Breast epithelium (tissue), 4 donors: ENCODE results near the gene APOL1. TPM values are rescaled to one million over a fixed set of nuclear protein-coding genes. Genes with fewer than 3 reads are reported as not detected.
"Not testable (repeated sequence)": the region's sequence is repeated elsewhere in the genome, so short reads cannot be mapped to it uniquely, and the experiment has no call there.

Experiments
- DNase-seq, 2 donors: peaks; one replicate each; pipeline ENCODE4 v3.0.0-alpha.2; 2019; ENCODE audit warnings: low spot score in 2 of 2
- H3K27ac ChIP-seq, 2 donors: fragments of 200-600 bp; sonication (generic) in 1 of 2; one replicate each; pipeline ENCODE4 v1.5.1; 2016 to 2019; ENCODE audit warnings: mild to moderate bottlenecking in 1 of 2
- H3K27me3 ChIP-seq, 2 donors: fragments of 200-600 bp; sonication (generic) in 1 of 2; one replicate each; pipeline versions ENCODE4 v1.5.1 to v1.6.0; 2017 to 2019; ENCODE audit warnings: control low read depth in 1 of 2, mild to moderate bottlenecking in 1 of 2
- H3K36me3 ChIP-seq: fragments of 200-600 bp; one replicate; pipeline ENCODE4 v1.5.1; 2019
- H3K4me1 ChIP-seq, 2 donors: fragments of 200-600 bp; sonication (generic); one replicate each; pipeline ENCODE4 v1.5.1; 2016 to 2019; ENCODE audit warnings: control low read depth in 1 of 2
- H3K4me3 ChIP-seq, 3 donors: fragments of 200-600 bp; sonication (generic); 1 replicate in 2 of 3; 2 replicates in 1 of 3; pipeline ENCODE4 v1.5.1; 2016 to 2019; ENCODE audit warnings: mild to moderate bottlenecking in 3 of 3, moderate library complexity in 2 of 3
- H3K9me3 ChIP-seq, 2 donors: fragments of 200-600 bp; sonication (generic) in 1 of 2; one replicate each; pipeline ENCODE4 v1.5.1; 2016 to 2019; ENCODE audit warnings: control low read depth in 1 of 2
- POLR2A ChIP-seq: fragments of 450-650 bp; IDR thresholded peaks from one replicate; pipeline ENCODE4 v1.6.1; 2016; ENCODE audit warnings: antibody characterized with exemption, mild to moderate bottlenecking, moderate library complexity
- POLR2AphosphoS5 ChIP-seq, 3 donors: sonication (generic); formaldehyde crosslinking; IDR thresholded peaks; one replicate each; pipeline ENCODE4 v1.6.1; 2017; ENCODE audit warnings: antibody characterized with exemption in 3 of 3
- intact Hi-C: fragments of 100-400 bp; cut with DNase I; formaldehyde crosslinking; loops from one replicate; pipeline ENCODE4 v1.15.1; 2023; ENCODE audit warnings: low total_unique reads
- total RNA-seq, 3 donors: library from RNA; depleted of rRNA; stranded (reverse); fragments of >200 nt; gene quantifications; one replicate each; pipeline ENCODE4 v1.1.0, GENCODE V29; 2016
- TF ChIP-seq, protein P1 (sequence below), 3 donors: fragments of 450-650 bp; IDR thresholded peaks; one replicate each; pipeline ENCODE4 v1.5.1; 2016 to 2017; ENCODE audit warnings: antibody characterized with exemption in 3 of 3, mild to moderate bottlenecking in 3 of 3, moderate library complexity in 3 of 3

APOL1 gene
- total RNA-seq, 3 donors from 2014 or later, result 5.9 to 38.3 (median 22.2) TPM

DNA sequence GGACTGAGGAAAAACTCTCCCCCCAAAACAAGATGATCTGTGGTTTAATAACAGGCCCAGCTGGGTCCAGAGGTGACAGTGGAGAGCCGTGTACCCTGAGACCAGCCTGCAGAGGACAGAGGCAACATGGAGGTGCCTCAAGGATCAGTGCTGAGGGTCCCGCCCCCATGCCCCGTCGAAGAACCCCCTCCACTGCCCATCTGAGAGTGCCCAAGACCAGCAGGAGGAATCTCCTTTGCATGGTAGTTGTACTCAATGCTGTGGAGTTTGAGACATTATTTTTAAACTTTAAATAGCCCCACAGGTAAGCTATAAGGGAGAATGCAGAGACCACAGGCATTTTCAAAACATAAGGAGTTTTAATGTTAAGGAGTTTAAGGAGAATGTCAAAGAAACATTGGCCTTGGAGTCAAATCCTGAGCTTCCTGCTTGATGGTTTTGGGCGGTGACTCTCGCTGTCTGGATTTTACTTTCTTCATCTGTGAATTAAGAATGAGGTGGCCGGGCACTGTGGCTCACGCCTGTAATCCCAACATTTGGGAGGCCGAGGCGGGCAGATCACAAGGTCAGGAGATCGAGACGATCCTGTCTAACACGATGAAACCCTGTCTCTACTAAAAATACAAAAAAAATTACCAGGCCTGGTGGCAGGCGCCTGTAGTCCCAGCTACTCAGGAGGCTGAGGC lies 6.8 kb downstream of the APOL1 start:
- DNase-seq, result no peak
- intact Hi-C loops, result no loop called here
- H3K36me3 ChIP-seq, result no peaks in the 10 kb centered on the region
- no peaks in the 10 kb centered on the region for H3K9me3 ChIP-seq
- TF ChIP-seq, protein P1, sequence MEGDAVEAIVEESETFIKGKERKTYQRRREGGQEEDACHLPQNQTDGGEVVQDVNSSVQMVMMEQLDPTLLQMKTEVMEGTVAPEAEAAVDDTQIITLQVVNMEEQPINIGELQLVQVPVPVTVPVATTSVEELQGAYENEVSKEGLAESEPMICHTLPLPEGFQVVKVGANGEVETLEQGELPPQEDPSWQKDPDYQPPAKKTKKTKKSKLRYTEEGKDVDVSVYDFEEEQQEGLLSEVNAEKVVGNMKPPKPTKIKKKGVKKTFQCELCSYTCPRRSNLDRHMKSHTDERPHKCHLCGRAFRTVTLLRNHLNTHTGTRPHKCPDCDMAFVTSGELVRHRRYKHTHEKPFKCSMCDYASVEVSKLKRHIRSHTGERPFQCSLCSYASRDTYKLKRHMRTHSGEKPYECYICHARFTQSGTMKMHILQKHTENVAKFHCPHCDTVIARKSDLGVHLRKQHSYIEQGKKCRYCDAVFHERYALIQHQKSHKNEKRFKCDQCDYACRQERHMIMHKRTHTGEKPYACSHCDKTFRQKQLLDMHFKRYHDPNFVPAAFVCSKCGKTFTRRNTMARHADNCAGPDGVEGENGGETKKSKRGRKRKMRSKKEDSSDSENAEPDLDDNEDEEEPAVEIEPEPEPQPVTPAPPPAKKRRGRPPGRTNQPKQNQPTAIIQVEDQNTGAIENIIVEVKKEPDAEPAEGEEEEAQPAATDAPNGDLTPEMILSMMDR (IDR thresholded peaks at IDR 0.05), result no peak
- TF ChIP-seq POLR2AphosphoS5 (IDR thresholded peaks at IDR 0.05) (no peak), POLR2A (no peak)
- no peaks in the 10 kb centered on the region for H3K27me3 ChIP-seq
- no peak overlapping the region for H3K4me3 ChIP-seq
- peak overlapping the region; percentile 76 to 83 for H3K27ac ChIP-seq
- peaks cover 5 to 6% of the 10 kb centered on the region in 2 donors for H3K4me1 ChIP-seq

DNA sequence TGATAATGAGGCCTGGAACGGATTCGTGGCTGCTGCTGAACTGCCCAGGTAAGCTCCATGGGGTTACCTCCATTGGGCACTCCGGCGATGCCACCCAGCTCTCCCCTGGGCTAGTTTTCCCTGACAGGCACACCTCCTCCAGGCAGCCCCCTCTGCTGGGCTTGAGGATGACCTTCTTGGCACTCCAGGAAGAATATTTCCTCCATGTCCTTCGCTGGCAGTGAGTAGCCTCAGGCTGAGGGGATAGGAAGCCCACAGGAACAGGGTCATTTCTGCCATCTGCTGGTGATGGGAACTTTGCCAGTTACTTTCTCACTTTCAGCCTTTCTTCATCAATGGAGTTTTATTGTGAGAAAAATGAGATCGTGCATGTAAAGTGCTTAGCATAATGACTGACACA lies 8.7 kb downstream of the APOL1 start:
- H3K9me3 ChIP-seq, intact Hi-C loops, H3K4me3 ChIP-seq, H3K27me3 ChIP-seq, H3K4me1 ChIP-seq, H3K36me3 ChIP-seq: not testable (repeated sequence)
- peak in 1 of 2 donors; percentile 28 for DNase-seq
- peak overlapping the region; percentile 87 to 97 for H3K27ac ChIP-seq

DNA sequence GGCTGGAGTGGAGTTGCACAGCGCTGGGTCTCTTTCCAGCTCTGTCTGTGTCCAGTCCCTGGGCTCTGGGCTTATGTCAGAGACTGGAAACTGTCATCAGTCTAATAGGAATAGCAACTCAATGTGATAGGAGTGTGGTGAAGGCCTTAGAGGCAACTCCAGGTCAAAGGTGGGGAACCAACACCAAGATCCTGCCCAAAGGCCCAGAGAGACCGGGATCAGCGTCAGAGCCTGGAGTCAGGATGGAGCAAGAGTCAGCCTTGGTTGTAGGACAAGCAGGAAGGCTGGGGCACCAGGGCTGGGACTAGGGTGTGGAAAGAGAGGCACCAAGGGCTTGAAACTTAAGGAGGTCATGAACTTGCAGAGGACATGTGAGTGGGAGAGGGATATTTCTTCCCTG lies 9.4 kb downstream of the APOL1 start:
- H3K36me3 ChIP-seq, intact Hi-C loops, H3K4me3 ChIP-seq, H3K9me3 ChIP-seq, H3K27me3 ChIP-seq, H3K4me1 ChIP-seq, DNase-seq: not testable (repeated sequence)
- H3K27ac ChIP-seq, result peak overlapping the region; percentile 87 to 97

DNA sequence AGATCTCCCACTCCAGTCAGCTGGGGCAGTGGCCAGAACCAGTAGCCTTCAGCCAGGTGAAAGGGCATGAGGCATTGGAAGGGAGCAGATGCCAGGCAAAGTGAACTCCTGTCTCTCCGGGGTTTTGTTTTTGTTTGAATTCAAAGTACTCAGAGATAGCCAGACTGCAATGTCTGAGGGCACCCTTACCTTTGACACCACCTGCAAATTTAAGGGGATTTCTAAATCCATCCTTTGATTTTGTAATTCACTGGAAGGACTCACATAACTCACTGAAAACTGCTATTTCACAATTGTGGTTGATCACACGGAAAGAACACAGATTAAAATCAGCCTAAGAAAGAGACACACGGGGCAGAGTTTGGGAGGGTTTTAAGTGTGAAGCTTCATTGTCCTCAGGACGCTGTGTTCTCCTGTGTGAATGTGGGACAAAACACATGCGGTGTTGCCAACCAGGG lies 10.3 kb downstream of the APOL1 start:
- TF ChIP-seq POLR2AphosphoS5 (IDR thresholded peaks at IDR 0.05), result peak in 1 of 3 donors; percentile 74
- intact Hi-C loops, H3K27me3 ChIP-seq, H3K9me3 ChIP-seq, H3K4me1 ChIP-seq, H3K36me3 ChIP-seq: not testable (repeated sequence)
- peak in 1 of 2 donors; percentile 65 for DNase-seq
- Histone ChIP-seq H3K27ac (peak overlapping the region; percentile 87 to 97), H3K4me3 (peak overlapping the region in 1 of 3 donors; percentile 5)

DNA sequence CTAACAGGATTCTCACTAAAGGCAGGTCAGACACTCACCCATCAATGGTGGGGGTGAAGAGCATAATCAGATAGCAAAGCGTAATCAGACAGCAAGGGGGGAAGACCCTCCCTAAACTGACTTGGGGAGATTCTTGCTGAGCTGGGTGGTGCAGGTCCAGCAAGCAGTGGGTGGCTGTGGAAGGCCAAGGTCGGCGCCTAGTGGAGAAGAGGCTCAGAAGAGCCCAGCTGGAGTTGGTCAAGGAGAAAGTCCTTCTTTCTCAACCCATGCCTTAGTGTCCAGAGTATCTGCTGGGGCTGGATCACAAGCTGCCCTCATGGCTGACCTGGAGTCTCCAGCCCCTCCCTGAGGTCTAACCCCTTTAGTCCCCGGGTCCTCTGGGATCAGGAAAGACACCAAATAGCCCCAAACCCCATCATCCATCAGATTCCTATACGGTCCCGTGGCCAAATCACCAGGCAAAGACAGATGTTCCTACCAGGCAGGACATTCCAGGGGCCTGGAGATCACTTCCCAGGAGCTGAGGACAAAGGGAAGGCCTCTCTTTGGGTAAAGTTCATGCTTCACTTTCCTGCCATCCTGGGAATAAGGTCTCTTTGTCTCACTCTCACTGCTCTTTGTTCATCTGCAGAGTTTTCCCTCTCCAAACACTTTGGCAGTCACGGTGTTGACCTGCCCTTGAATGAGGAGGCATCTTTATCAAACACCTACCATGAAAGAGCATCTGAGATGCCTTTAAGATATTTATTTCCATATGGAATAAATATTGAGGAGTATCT lies 11.1 kb downstream of the APOL1 start:
- Histone ChIP-seq H3K27ac (peak overlapping the region; percentile 87 to 97), H3K4me3 (peak overlapping the region in 1 of 3 donors; percentile 5)
- H3K36me3 ChIP-seq, intact Hi-C loops, H3K9me3 ChIP-seq, H3K4me1 ChIP-seq, H3K27me3 ChIP-seq: not testable (repeated sequence)
- DNase-seq, result peak in 1 of 2 donors; percentile 39

DNA sequence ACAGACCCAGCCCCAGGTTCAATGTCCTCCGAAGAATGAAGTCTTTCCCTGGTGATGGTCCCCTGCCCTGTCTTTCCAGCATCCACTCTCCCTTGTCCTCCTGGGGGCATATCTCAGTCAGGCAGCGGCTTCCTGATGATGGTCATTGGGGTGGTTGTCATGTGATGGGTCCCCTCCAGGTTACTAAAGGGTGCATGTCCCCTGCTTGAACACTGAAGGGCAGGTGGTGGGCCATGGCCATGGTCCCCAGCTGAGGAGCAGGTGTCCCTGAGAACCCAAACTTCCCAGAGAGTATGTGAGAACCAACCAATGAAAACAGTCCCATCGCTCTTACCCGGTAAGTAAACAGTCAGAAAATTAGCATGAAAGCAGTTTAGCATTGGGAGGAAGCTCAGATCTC lies 14.1 kb downstream of the APOL1 start:
- no peak overlapping the region for H3K4me3 ChIP-seq
- DNase-seq, result no peak
- H3K9me3 ChIP-seq, result no peaks in the 10 kb centered on the region
- no peaks in the 10 kb centered on the region for H3K27me3 ChIP-seq
- H3K36me3 ChIP-seq, result no peaks in the 10 kb centered on the region
- no peak overlapping the region for H3K27ac ChIP-seq
- intact Hi-C loops, result no loop called here
- H3K4me1 ChIP-seq, result peaks cover 0 to 6% of the 10 kb centered on the region in 2 donors
- TF ChIP-seq POLR2AphosphoS5 (IDR thresholded peaks at IDR 0.05), result no peak
- TF ChIP-seq, protein P1 (IDR thresholded peaks at IDR 0.05), result no peak
- TF ChIP-seq POLR2A, result no peak

DNA sequence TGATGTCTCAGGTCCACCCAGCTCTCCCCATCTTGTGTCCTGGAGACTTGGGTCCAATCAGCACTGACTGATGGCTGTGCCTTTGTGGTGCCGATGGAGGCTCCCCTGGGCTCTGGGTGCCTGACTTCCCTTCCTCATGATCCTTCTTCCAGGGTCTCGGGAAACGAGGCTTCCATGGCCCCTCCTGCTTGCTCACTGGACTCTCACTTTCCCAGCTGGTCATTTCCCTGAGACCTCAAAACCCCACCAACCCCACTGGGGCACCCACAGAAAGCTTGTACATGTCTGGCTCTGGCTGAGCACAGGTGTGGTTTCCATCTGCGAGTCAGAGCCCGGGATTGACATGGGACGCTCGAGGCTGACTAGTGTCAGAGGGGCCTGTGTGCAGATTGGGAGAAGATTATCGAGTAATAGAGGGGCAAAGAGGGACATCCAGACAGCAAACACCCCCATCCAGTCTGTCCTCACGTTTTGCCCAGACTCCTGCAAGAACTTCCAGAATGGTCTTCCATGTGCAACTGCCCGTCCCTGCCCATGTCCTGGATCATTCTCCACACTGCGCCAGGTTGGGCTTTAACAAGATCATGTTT lies 15.1 kb downstream of the APOL1 start:
- intact Hi-C loops, result no loop called here
- H3K4me1 ChIP-seq, result peaks cover 0 to under 1% of the 10 kb centered on the region in 2 donors
- no peak overlapping the region for H3K27ac ChIP-seq
- no peaks in the 10 kb centered on the region for H3K36me3 ChIP-seq
- H3K9me3 ChIP-seq, result no peaks in the 10 kb centered on the region
- TF ChIP-seq, protein P1 (IDR thresholded peaks at IDR 0.05), result no peak
- TF ChIP-seq POLR2A (no peak), POLR2AphosphoS5 (IDR thresholded peaks at IDR 0.05) (no peak)
- no peaks in the 10 kb centered on the region for H3K27me3 ChIP-seq
- H3K4me3 ChIP-seq, result no peak overlapping the region
- peak in 1 of 2 donors; percentile 35 for DNase-seq

DNA sequence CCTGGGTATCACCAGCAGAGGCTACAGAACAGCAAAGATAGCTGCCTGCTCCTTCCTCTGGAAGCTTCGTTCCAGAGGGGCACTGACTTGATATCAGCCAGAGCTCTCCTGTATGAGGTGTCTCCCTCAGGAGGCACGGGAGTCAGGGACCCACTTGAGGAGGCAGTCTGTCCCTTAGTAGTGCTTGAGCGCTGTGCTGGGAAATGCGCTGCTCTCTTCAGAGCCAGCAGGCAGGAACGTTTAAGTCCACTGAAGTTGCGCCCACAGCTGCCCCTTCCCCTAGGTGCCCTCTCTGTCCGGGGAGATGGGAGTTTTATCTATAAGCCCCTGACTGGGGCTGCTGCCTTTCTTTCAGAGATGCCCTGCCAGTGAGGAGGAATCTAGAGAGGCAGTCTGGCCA lies 18.3 kb downstream of the APOL1 start:
- H3K4me3 ChIP-seq, H3K4me1 ChIP-seq, DNase-seq, intact Hi-C loops, H3K27me3 ChIP-seq, H3K9me3 ChIP-seq, H3K36me3 ChIP-seq, H3K27ac ChIP-seq: not testable (repeated sequence)

DNA sequence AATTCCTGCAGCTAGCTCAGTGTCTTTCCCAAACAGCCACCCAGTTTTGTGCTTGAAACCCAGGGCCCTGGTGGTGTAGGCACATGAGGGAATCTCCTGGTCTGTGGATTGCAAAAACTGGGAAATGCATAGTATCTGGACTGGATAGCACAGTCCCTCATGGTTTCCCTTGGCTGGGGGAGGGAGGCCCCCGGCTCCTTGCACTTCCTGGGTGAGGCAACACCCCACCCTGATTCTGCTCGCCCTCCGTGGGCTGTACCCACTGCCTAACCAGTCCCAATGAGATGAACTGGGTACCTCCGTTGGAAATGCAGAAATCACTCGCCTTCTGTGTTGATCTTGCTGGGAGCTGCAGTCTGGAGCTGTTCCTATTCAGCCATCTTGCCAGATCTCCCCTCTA lies 19.0 kb downstream of the APOL1 start:
- DNase-seq, intact Hi-C loops: not testable (repeated sequence)

More for the DNA sequence above, 19.0 kb downstream of the APOL1 start:
- H3K36me3 ChIP-seq, H3K27ac ChIP-seq, H3K4me1 ChIP-seq, H3K27me3 ChIP-seq, H3K9me3 ChIP-seq, H3K4me3 ChIP-seq: not testable (repeated sequence)
